ENCODE measurements around the gene LRRC59.

The LRRC59 gene

GRCh38 chr17:50360486-50361115 is 36.7 kb downstream of the LRRC59 start:
- no peak for DNase-seq

GRCh38 chr17:50359998-50360461 is 37.3 kb downstream of the LRRC59 start:
- no peak for DNase-seq

- no peak for DNase-seq
These were observed 38.2 kb downstream of the LRRC59 start for GRCh38 chr17:50359005-50359699.

GRCh38 chr17:50358177-50358576 is 39.1 kb downstream of the LRRC59 start:
- no peak for DNase-seq

- DNase-seq = no peak
These were observed 40.3 kb downstream of the LRRC59 start for GRCh38 chr17:50356892-50357510.

- DNase-seq = no peak
These were observed 40.9 kb downstream of the LRRC59 start for GRCh38 chr17:50356418-50356817.

- no peak for DNase-seq
These were observed 41.5 kb downstream of the LRRC59 start for GRCh38 chr17:50355701-50356341.

GRCh38 chr17:50355336-50355700 is 42.0 kb downstream of the LRRC59 start:
- no peak for DNase-seq

GRCh38 chr17:50354776-50355175 is 42.5 kb downstream of the LRRC59 start:
- no peak for DNase-seq

- DNase-seq = no peak
These were observed 43.1 kb downstream of the LRRC59 start for GRCh38 chr17:50354198-50354597.

GRCh38 chr17:50353600-50354195 is 43.6 kb downstream of the LRRC59 start:
- no peak for DNase-seq

- DNase-seq = no peak
These were observed 44.4 kb downstream of the LRRC59 start for GRCh38 chr17:50352693-50353599.

- DNase-seq = no peak
These were observed 45.1 kb downstream of the LRRC59 start for GRCh38 chr17:50352072-50352692.

GRCh38 chr17:50350733-50351132 is 46.6 kb downstream of the LRRC59 start:
- DNase-seq = no peak

GRCh38 chr17:50349243-50349600 is 48.1 kb downstream of the LRRC59 start:
- DNase-seq = no peak

- DNase-seq = no peak
These were observed 48.6 kb downstream of the LRRC59 start for GRCh38 chr17:50348522-50349242.

- no peak for DNase-seq
These were observed 49.4 kb downstream of the LRRC59 start for GRCh38 chr17:50347894-50348291.

- DNase-seq = no peak
These were observed 50.0 kb downstream of the LRRC59 start for GRCh38 chr17:50347117-50347893.

GRCh38 chr17:50346313-50347116 is 50.8 kb downstream of the LRRC59 start:
- no peak for DNase-seq
